Left renal cortex interstitium (tissue), 4 donors: ENCODE measurements around the gene HDHD5. TPM values are rescaled to one million over a fixed set of nuclear protein-coding genes. Genes with fewer than 3 reads are reported as not detected.

Source experiments
- polyA plus RNA-seq, 4 donors: library from polyadenylated mRNA; unstranded; fragments of 120-200 nt; gene quantifications; one replicate each; pipeline ENCODE4 v1.2.1, GENCODE V29; 2013; ENCODE audit not compliant: insufficient read length in 4 of 4

The HDHD5 gene
- polyA plus RNA-seq, 4 donors: 31.4 to 44.0 (median 40.8) TPM

Other genes with a start within 250 kb of the HDHD5 start
- gene GAB4, start 151.1 kb downstream of the HDHD5 start, polyA plus RNA-seq: not detected
- 1 to 10 TPM; 4.6 to 7.8 (median 5.2) TPM for gene IL17RA, start 74.3 kb downstream of the HDHD5 start, polyA plus RNA-seq
- 1 to 10 TPM in 1 of 4 donors, under 1 TPM in 3; 0.76 to 1.1 (median 0.91) TPM for gene TMEM121B, start 37.9 kb downstream of the HDHD5 start, polyA plus RNA-seq
- 10 to 100 TPM; 23.7 to 47.1 (median 32.5) TPM for gene ADA2, start 60.2 kb upstream of the HDHD5 start, polyA plus RNA-seq
- gene CECR2, start 210.2 kb upstream of the HDHD5 start, polyA plus RNA-seq: 10 to 100 TPM in 2 of 4 donors, 1 to 10 TPM in 2; 8.9 to 24.3 (median 15.5) TPM